Measurements from ENCODE around the gene TSC22D1. TPM values are rescaled to one million over a fixed set of nuclear protein-coding genes. Genes with fewer than 3 reads are reported as not detected.

Gene TSC22D1
- polyA plus RNA-seq, 1 donor (not counting 4 experiments of a cell fraction or from before 2014, with no cell fraction given) = 177 TPM

DNA sequence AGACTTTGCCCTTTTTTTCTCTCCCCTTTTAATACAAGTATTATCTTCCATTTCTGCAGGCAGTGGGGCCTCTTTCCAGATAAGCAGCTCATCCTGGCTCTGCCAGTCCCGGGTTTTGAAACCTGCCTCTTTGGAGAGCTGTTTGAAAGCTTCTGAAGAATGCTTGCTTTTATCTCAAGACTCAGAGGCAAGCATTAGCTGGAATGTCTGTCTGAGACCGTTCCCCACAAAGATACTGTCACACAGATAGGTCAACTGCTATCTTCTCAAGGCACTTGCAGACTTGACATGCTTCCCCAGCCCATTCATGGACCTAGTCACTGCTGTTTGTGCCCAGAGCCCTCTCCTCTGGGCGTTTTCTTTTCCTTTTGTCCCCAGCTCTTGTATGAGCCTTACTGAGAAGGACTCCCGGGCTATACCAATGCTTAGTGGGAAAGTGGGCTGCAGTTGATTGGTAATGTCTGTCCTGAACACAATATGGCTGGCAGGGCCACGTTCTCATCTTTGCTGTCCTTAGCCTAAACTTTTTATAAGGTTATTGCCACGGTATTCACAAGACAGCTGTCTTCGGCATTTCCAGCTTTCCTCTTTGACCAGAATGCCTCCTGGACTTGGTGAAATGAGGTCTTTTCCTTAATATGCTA, 189.1 kb downstream of the TSC22D1 start:
- TF ChIP-seq, protein P1, sequence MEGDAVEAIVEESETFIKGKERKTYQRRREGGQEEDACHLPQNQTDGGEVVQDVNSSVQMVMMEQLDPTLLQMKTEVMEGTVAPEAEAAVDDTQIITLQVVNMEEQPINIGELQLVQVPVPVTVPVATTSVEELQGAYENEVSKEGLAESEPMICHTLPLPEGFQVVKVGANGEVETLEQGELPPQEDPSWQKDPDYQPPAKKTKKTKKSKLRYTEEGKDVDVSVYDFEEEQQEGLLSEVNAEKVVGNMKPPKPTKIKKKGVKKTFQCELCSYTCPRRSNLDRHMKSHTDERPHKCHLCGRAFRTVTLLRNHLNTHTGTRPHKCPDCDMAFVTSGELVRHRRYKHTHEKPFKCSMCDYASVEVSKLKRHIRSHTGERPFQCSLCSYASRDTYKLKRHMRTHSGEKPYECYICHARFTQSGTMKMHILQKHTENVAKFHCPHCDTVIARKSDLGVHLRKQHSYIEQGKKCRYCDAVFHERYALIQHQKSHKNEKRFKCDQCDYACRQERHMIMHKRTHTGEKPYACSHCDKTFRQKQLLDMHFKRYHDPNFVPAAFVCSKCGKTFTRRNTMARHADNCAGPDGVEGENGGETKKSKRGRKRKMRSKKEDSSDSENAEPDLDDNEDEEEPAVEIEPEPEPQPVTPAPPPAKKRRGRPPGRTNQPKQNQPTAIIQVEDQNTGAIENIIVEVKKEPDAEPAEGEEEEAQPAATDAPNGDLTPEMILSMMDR (optimal IDR thresholded peaks at IDR 0.05 in 1 of 3, IDR thresholded peaks at IDR 0.05 in 1 of 3, conservative IDR thresholded peaks at IDR 0.05 in 1 of 3; ENCODE audit: extremely low read depth in 1 of 3, insufficient read depth in 2 of 3, low read length in 3 of 3) = no peak
- no peaks in the 10 kb centered on the region for H3K9me3 ChIP-seq (ENCODE audit: control insufficient read depth, low read depth, low read length)
- H3K9me1 ChIP-seq (ENCODE audit: control insufficient read depth, extremely low read depth, insufficient read depth, low read length) = no peaks in the 10 kb centered on the region
- H3K4me2 ChIP-seq (ENCODE audit: control insufficient read depth, extremely low read depth, insufficient read depth, low read depth, low read length) = no peak overlapping the region
- H3K36me3 ChIP-seq (ENCODE audit: control insufficient read depth in 2 of 2, extremely low read depth in 1 of 2, insufficient read depth in 2 of 2, low read length in 2 of 2) = no peaks in the 10 kb centered on the region
- no peaks in the 10 kb centered on the region for H3K27me3 ChIP-seq (ENCODE audit: control insufficient read depth, extremely low read depth, insufficient read depth, low read length)
- FAIRE-seq (no peak), DNase-seq (ENCODE audit: low read depth, low spot score) (no peak)
- H4K20me1 ChIP-seq (ENCODE audit: control insufficient read depth, extremely low read depth, insufficient read depth, low read length) = no peaks in the 10 kb centered on the region
- H2AFZ ChIP-seq (ENCODE audit: control insufficient read depth, low read length) = no peak overlapping the region
- no peaks in the 10 kb centered on the region for H3K79me2 ChIP-seq (ENCODE audit: control insufficient read depth, insufficient read depth, low read length)
- no peak overlapping the region for H3K27ac ChIP-seq (ENCODE audit: control insufficient read depth, insufficient read depth, low read length)
- dilution Hi-C loops (cut with MboI; ENCODE audit: extremely low pct_ligation_motif_present, low sequenced_read_pairs) = no loop called here
- H3K4me1 ChIP-seq (ENCODE audit: control insufficient read depth, extremely low read depth, insufficient read depth, low read length) = no peaks in the 10 kb centered on the region
- no peak overlapping the region for H3K9ac ChIP-seq (ENCODE audit: control insufficient read depth, extremely low read depth, insufficient read depth, low read length)
- H3K4me3 ChIP-seq (ENCODE audit: control insufficient read depth in 2 of 3, extremely low read depth in 1 of 3, insufficient read depth in 2 of 3, low read depth in 1 of 3, low read length in 3 of 3) = no peak overlapping the region

DNA sequence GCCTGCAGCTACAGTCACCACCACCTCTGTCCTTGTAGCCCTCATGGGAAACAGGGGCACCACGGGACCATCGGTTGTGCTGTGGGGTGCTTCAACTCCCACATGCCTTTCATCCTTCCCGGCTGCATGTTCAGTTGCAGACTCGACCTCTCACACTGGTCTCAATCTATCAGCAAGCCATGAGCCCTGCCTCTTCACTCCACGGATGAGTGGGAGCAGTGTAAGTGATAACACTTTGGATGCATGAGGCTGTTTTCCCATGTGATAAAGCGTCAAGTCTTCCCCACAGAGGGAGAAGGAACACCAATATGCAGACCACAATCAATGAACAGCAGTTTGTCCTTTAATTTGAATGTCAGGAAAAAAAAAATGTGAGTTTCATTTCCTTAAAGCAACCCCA, 190.3 kb downstream of the TSC22D1 start:
- no peak for TF ChIP-seq EZH2 (IDR thresholded peaks at IDR 0.05; ENCODE audit: low read length)
- TF ChIP-seq, protein P1 (optimal IDR thresholded peaks at IDR 0.05 in 1 of 3, IDR thresholded peaks at IDR 0.05 in 1 of 3, conservative IDR thresholded peaks at IDR 0.05 in 1 of 3; ENCODE audit: extremely low read depth in 1 of 3, insufficient read depth in 2 of 3, low read length in 3 of 3) = no peak
- H3K79me2 ChIP-seq (ENCODE audit: control insufficient read depth, insufficient read depth, low read length) = no peaks in the 10 kb centered on the region
- H3K4me1 ChIP-seq (ENCODE audit: control insufficient read depth, extremely low read depth, insufficient read depth, low read length) = peaks cover 1% of the 10 kb centered on the region
- H2AFZ ChIP-seq (ENCODE audit: control insufficient read depth, low read length) = no peak overlapping the region
- no peak overlapping the region for H3K4me2 ChIP-seq (ENCODE audit: control insufficient read depth, extremely low read depth, insufficient read depth, low read depth, low read length)
- no peak overlapping the region for H3K27ac ChIP-seq (ENCODE audit: control insufficient read depth, insufficient read depth, low read length)
- H3K36me3 ChIP-seq (ENCODE audit: control insufficient read depth in 2 of 2, extremely low read depth in 1 of 2, insufficient read depth in 2 of 2, low read length in 2 of 2) = no peaks in the 10 kb centered on the region
- dilution Hi-C loops (cut with MboI; ENCODE audit: extremely low pct_ligation_motif_present, low sequenced_read_pairs) = no loop called here
- H3K9me1 ChIP-seq (ENCODE audit: control insufficient read depth, extremely low read depth, insufficient read depth, low read length) = no peaks in the 10 kb centered on the region
- no peak for FAIRE-seq
- H3K27me3 ChIP-seq (ENCODE audit: control insufficient read depth, extremely low read depth, insufficient read depth, low read length) = no peaks in the 10 kb centered on the region
- H3K4me3 ChIP-seq (ENCODE audit: control insufficient read depth in 2 of 3, extremely low read depth in 1 of 3, insufficient read depth in 2 of 3, low read depth in 1 of 3, low read length in 3 of 3) = no peak overlapping the region
- H3K9me3 ChIP-seq (ENCODE audit: control insufficient read depth, low read depth, low read length) = no peaks in the 10 kb centered on the region
- H3K9ac ChIP-seq (ENCODE audit: control insufficient read depth, extremely low read depth, insufficient read depth, low read length) = no peak overlapping the region
- no peak for DNase-seq (ENCODE audit: low read depth, low spot score)
- H4K20me1 ChIP-seq (ENCODE audit: control insufficient read depth, extremely low read depth, insufficient read depth, low read length) = no peaks in the 10 kb centered on the region

Data from keratinocyte (primary cell).